Measurements from ENCODE around the gene CSMD2.
"Not testable (repeated sequence)": the region's sequence is repeated elsewhere in the genome, so short reads cannot be mapped to it uniquely, and the experiment has no call there.

The CSMD2 gene

GRCh38 chr1:34164771-34165391, at the start of gene CSMD2:
CSMD2 (minus strand) TSS chr1:34165230; CDS start chr1:34165097, 133 bp downstream.
- DNase-seq (ENCODE audit: low read depth) = peak; percentile 7

DNA sequence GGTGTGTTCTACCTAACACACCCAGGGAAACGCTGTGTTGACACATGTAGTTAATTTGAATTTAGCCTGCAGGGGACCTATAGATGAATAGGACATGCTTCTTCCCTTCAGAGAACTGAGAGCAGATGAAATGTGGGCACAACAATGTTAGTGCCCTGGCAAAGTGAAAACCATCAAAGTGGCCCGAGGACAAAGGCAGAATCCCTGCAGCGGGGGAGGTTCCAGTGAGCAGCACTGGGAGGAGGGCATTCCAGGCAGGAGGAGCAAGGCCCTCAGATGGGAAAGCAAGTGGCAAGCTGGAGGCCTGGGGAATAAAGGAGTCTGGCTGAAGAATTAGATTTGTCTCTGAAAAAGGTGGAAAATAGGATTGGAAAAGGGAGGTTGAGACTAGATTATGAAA, 48.9 kb upstream of the CSMD2 start:
- DNase-seq (ENCODE audit: low read depth) = no peak

GRCh38 chr1:34212673-34213072, 47.6 kb upstream of the CSMD2 start:
- DNase-seq (ENCODE audit: low read depth) = no peak

DNA sequence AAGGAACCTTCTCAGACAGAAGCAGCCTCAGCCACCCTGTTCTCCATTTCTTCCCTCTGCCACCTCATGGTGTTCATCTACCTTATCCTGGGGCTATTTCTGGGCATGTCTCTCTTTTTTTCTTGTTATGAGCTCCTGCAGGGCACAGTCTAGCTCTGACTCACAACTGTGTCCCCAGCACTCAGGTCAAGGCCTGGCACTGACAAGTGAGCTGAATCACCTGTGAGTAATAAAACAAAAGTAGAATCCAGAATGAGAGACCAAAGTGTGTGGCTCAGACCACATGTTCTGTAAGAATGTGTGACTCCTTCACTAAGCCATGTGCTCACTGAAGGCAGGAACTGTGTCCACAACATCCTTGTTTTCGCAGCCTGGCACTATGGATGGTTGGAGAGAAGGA, 34.9 kb upstream of the CSMD2 start:
- DNase-seq (ENCODE audit: low read depth) = no peak

GRCh38 chr1:34192621-34193020, 27.6 kb upstream of the CSMD2 start:
- DNase-seq (ENCODE audit: low read depth) = no peak

GRCh38 chr1:34190692-34191091, 25.7 kb upstream of the CSMD2 start:
- no peak for DNase-seq (ENCODE audit: low read depth)

- no peak for DNase-seq (ENCODE audit: low read depth)
These were observed 24.0 kb upstream of the CSMD2 start for GRCh38 chr1:34188985-34189384.

DNA sequence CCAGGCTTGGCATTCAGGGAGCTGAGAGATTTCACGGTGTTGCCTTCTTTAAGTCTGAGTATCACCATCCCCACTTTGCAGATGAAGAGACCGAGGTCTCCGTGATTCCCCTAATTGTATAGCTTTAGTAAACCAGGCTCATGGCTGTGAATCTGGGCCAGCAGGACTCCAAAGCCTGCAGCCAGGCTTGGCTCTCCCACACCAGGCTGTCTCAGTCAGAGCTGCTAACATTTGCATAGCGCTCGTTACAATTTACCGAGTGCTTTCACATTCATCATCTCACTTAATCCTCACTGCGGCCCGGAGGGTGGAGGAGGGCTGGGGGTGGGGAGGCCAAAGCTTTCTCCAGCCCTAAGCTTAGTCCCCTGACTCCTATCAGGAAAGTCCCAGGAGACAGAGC, 23.4 kb upstream of the CSMD2 start:
- no peak for DNase-seq (ENCODE audit: low read depth)

GRCh38 chr1:34186741-34187494, 21.9 kb upstream of the CSMD2 start:
- DNase-seq (ENCODE audit: low read depth) = no peak

DNA sequence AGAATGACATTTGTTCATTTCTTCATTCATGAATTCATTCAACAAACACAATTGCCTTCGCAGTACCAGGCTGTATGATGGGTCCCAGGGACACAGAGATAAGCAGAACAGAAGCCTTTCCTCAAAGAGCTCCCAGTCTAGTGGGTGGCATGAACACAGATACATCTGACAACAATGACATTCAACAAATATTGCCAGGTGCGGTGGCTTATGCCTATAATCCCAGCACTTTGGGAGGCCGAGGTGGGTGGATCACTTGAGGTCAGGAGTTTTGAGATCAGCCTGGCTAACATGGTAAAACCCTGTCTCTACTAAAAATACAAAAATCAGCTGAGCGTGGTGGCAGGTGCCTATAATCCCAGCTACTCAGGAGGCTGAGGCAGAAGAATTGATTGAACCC, 18.4 kb upstream of the CSMD2 start:
- not testable (repeated sequence) for DNase-seq (ENCODE audit: low read depth)

- no peak for DNase-seq (ENCODE audit: low read depth)
These were observed 13.0 kb upstream of the CSMD2 start for GRCh38 chr1:34178072-34178471.

DNA sequence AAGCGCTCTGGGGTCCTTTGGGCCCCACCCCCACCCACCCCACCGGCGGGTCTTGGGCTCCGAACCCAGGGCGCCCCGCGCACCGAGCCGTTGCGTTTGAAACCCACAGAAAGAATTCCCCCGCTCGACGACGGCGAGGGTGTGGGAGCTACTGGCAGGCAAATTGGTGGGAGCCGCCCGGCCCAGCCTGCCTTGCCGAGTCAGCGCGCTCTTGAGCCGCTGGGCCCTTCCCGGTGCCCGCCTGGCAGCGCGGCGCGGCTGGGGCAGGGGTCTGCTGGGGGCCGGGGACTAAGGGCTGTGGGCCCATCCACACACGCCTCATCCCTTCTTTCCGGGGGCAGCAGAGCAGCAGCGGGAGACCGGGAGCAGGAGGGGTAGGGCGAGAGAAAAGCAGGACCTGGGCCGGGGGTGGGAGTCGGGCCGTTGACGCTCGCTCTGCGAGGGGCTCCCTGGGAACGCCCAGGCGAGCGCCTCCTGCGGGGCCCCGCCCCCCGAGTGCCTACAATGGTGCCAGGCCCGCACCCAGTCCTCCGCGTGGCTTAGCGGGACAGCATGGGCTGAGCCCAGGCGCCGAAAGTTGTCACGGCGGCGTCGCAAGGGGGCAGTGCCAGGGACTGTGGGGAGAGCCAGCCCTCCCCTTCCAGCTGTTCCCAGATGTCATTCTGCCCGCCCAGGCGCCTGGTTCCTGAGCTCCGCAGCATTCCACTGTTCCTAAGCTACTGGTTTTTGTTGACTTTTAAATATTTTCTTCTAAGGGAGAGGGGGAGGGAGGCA, 12.0 kb upstream of the CSMD2 start, which contains the start of gene C1orf94:
Gene C1orf94, plus strand, starts transcription at position 78 of the 774 bp plus-strand sequence. CDS start 883 bp downstream, outside the sequence.
- DNase-seq (ENCODE audit: low read depth) = no peak

- no peak for DNase-seq (ENCODE audit: low read depth)
These were observed 10.7 kb upstream of the CSMD2 start for GRCh38 chr1:34175744-34176143.

DNA sequence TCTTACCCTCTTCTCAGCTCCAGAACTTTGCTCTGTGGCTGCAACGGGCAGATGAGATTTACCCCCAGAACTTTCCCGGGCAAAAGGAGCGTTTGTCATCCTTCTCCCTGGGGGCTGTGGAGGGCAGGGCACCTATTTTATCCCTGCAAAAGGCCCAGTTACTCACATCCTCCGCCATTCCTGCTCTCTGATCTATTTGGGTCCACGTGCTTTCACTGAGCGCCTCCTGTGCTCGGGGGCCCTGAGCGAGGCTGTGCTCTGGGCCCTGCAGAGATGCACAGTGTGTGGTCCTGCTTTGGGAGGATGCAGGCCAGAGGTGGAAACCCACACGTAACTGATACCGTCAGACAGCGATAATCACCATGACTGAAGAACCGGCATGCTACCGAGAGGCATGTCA, 2.4 kb upstream of the CSMD2 start:
- DNase-seq (ENCODE audit: low read depth) = no peak

DNA sequence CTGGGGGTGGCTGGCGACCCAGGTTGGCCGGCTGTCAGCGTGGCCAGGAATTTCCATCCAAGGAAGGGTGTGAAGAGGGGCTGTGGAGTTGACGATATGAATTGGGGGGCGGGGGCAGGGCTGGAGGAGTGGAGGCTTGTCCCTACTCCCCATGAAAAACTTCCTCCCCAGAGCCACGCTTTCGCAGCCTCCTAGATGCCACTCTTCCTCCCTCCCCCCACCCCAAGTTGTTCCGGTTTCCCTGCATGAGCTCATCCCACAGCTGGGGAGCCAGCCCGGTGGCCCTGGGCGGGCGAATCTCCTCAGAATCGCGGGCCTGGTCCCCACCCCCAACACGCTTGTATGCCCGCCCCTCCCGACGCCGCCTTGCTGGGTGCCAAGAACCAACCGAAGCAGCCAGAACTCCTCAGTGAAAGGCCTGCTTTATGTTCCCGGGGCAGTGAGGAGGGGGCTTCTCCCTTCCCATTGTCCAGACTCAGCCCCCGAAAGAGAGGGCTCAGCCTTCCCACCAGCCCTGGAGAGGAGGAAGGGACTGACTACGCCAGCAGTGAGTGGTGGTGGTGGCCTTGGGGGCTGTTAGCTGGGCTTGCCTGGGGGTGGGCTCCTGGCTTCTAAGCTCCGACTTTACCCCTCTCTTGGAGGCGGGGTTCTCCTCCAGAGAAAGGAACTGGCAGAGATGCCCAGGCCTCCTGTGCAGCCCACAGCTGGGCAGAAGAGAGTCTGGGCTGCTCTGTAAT, 1.8 kb upstream of the CSMD2 start:
- no peak for DNase-seq (ENCODE audit: low read depth)

DNA sequence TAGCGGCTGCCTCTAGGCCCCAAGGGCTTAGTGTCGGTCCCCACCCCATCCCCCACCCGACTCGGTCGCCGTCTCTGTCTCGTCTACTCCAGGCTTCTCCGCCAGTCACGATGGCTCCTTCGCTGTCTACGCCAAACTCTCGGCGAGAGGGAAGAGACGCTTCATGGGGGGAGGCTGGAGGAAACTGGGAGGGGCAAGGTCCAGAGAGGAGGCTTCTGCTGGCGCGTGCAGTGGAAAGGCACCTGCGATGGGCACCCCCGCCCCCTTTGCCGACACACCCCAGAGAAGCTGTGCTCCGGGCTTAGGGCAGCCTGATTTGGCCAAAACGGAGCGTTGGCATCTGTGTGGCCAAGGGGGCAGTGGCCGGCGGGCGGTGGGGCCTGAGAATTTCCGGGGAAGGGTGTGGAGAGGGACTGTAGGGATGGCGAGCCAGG, 1.2 kb upstream of the CSMD2 start:
- no peak for DNase-seq (ENCODE audit: low read depth)

GRCh38 chr1:34165422-34165921, 442 bp upstream of the CSMD2 start:
- DNase-seq (ENCODE audit: low read depth) = no peak

GRCh38 chr1:34163792-34164731, 968 bp downstream of the CSMD2 start:
- no peak for DNase-seq (ENCODE audit: low read depth)

- DNase-seq (ENCODE audit: low read depth) = peak; percentile 31
These were observed 1.9 kb downstream of the CSMD2 start for GRCh38 chr1:34162852-34163766.

DNA sequence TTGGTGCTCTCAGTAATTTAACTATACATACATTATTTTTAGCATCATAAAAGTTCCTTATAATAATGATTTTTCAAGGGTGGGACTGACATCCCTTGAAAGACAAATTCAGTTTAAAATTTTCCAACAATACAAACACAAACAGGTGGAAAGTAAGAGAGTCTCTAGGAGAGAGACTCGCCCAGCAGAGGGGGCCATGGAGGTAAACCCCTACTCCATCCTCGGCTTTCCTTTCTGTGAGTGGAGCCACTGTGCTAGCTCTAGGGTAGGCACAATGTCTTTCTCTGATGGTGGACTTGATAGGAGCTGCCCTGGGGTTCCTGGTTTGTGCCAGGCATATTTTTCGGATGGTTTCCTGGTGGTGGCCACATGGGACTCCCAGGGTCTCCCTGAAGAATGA, 8.3 kb downstream of the CSMD2 start:
- no peak for DNase-seq (ENCODE audit: low read depth)
